Panc1 (cell line): Measurements from ENCODE around the gene SIAH3. TPM values are rescaled to one million over a fixed set of nuclear protein-coding genes. Genes with fewer than 3 reads are reported as not detected.

ENCODE experiments used
- ATAC-seq: fragments of 200-7000 bp; cut with Tn5 transposase; 2 replicates; pipeline ENCODE4 v1.9.1; 2020; ENCODE audit warnings: mild to moderate bottlenecking, moderate library complexity
- BruUV-seq: library from RNA; stranded (reverse); fragments of 400-500 nt; replicated peaks from 2 replicates; lab custom pipeline; 2021; lab: Mats Ljungman, UMichigan
- CTCF ChIA-PET: fragments of 300-600 bp; sonication (Branson Sonifier 250); formaldehyde crosslinking; loops from one replicate; lab custom pipeline; 2022; ENCODE audit warnings: antibody characterized with exemption; lab: Charles Lee
- POLR2A ChIA-PET: fragments of 300-600 bp; sonication (Branson Sonifier 250); formaldehyde crosslinking; loops from one replicate; lab custom pipeline; 2022; ENCODE audit warnings: antibody characterized with exemption; lab: Charles Lee
- DNase-seq: peaks from one replicate; pipeline ENCODE4 v3.0.0-alpha.2; 2010; ENCODE audit warnings: low read depth, low spot score
- H3K27ac ChIP-seq: 2 replicates; pipeline ENCODE4 v1.5.1; 2011; ENCODE audit warnings: mild to moderate bottlenecking, low read length, inconsistent platforms
- H3K27me3 ChIP-seq: fragments of 200-500 bp; sonication (Bioruptor generic); 2 replicates; pipeline ENCODE4 v1.6.0; 2014; ENCODE audit warnings: low read length, inconsistent platforms; ENCODE audit not compliant: control insufficient read depth, insufficient read depth
- H3K36me3 ChIP-seq: fragments of 200-500 bp; sonication (Bioruptor generic); 2 replicates; pipeline ENCODE4 v1.5.1; 2014; ENCODE audit warnings: inconsistent platforms, mild to moderate bottlenecking, low read length, moderate library complexity; ENCODE audit not compliant: control insufficient read depth, insufficient read depth
- H3K4me1 ChIP-seq: 2 replicates; pipeline ENCODE4 v1.5.1; 2011; ENCODE audit warnings: inconsistent platforms, mild to moderate bottlenecking, low read length, moderate library complexity; ENCODE audit not compliant: control insufficient read depth, insufficient read depth
- H3K4me3 ChIP-seq, 2 experiments: 2 replicates each; pipeline ENCODE4 v1.5.1; 2011 to 2012; ENCODE audit warnings: low read depth in 2 of 2, low read length in 2 of 2, mild to moderate bottlenecking in 2 of 2, inconsistent platforms in 1 of 2, moderate library complexity in 1 of 2
- H3K9me3 ChIP-seq: fragments of 200-500 bp; sonication (Bioruptor generic); 2 replicates; pipeline ENCODE4 v1.5.1; 2014; ENCODE audit warnings: low read depth, mild to moderate bottlenecking, inconsistent platforms, low read length, moderate library complexity; ENCODE audit not compliant: control insufficient read depth, insufficient read depth
- POLR2AphosphoS5 ChIP-seq: IDR thresholded peaks from 2 replicates; pipeline ENCODE4 v1.6.1; 2012; ENCODE audit warnings: mild to moderate bottlenecking, low read depth, low read length, moderate library complexity
- SIN3A ChIP-seq: IDR thresholded peaks from 2 replicates; pipeline ENCODE4 v1.6.1; 2012; ENCODE audit warnings: low read depth, mild to moderate bottlenecking, low read length, moderate library complexity, borderline replicate concordance; ENCODE audit not compliant: insufficient read depth
- TCF7L2 ChIP-seq: IDR thresholded peaks from 2 replicates; pipeline ENCODE4 v1.6.1; 2011; ENCODE audit warnings: mild to moderate bottlenecking, low read depth, low read length, inconsistent platforms
- in situ Hi-C: cut with HindIII; loops from 2 replicates; pipeline ENCODE4 v1.10.0; 2016; ENCODE audit warnings: low sequenced_read_pairs, low pct_unique_long_range_greater_than_20kb
- intact Hi-C: fragments of 100-400 bp; cut with micrococcal nuclease; formaldehyde crosslinking; loops from one replicate; pipeline ENCODE4 v1.10.0; 2022; ENCODE audit not compliant: unreplicated experiment
- total RNA-seq: library from RNA; stranded (reverse); gene quantifications from one replicate; pipeline ENCODE4 v1.2.1, GENCODE V29; 2021; ENCODE audit not compliant: unreplicated experiment
- TF ChIP-seq, protein P1 (sequence below): fragments of 450-650 bp; IDR thresholded peaks from 2 replicates; pipeline ENCODE4 v1.5.1; 2017; ENCODE audit warnings: mild to moderate bottlenecking
- TF ChIP-seq, protein P2 (sequence below), 2 experiments: IDR thresholded peaks; 2 replicates each; pipeline ENCODE4 v1.6.1; 2011 to 2012; ENCODE audit warnings: low read depth in 2 of 2, control low read depth in 1 of 2, low read length in 1 of 2, mild to moderate bottlenecking in 1 of 2, moderate library complexity in 1 of 2; ENCODE audit not compliant: insufficient read depth in 1 of 2

SIAH3 gene
- total RNA-seq, 1 experiment from 2014 or later: not detected

DNA sequence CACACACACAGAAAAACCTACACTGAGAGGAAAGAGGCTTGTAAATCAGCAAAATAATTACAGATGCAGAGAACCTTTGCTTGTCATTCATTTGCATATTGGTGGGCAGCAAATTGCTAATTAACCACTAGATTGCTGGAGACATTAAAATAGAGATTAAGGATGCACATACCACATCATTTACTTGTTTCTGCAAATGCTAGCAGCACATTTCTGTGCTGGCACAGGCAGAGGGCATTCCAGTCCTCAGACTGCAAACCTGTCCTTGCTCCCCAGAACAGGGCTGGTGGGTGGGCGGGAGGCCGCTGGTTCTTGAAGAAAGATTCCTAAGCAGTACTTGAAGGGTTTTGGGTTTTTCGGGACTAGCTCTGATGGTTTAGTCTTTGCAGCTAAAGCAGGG, 941 bp upstream of the SIAH3 start:
- TF ChIP-seq POLR2AphosphoS5 (no peak), SIN3A (no peak), TCF7L2 (no peak)
- TF ChIP-seq, protein P1, sequence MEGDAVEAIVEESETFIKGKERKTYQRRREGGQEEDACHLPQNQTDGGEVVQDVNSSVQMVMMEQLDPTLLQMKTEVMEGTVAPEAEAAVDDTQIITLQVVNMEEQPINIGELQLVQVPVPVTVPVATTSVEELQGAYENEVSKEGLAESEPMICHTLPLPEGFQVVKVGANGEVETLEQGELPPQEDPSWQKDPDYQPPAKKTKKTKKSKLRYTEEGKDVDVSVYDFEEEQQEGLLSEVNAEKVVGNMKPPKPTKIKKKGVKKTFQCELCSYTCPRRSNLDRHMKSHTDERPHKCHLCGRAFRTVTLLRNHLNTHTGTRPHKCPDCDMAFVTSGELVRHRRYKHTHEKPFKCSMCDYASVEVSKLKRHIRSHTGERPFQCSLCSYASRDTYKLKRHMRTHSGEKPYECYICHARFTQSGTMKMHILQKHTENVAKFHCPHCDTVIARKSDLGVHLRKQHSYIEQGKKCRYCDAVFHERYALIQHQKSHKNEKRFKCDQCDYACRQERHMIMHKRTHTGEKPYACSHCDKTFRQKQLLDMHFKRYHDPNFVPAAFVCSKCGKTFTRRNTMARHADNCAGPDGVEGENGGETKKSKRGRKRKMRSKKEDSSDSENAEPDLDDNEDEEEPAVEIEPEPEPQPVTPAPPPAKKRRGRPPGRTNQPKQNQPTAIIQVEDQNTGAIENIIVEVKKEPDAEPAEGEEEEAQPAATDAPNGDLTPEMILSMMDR: no peak
- TF ChIP-seq, protein P2, sequence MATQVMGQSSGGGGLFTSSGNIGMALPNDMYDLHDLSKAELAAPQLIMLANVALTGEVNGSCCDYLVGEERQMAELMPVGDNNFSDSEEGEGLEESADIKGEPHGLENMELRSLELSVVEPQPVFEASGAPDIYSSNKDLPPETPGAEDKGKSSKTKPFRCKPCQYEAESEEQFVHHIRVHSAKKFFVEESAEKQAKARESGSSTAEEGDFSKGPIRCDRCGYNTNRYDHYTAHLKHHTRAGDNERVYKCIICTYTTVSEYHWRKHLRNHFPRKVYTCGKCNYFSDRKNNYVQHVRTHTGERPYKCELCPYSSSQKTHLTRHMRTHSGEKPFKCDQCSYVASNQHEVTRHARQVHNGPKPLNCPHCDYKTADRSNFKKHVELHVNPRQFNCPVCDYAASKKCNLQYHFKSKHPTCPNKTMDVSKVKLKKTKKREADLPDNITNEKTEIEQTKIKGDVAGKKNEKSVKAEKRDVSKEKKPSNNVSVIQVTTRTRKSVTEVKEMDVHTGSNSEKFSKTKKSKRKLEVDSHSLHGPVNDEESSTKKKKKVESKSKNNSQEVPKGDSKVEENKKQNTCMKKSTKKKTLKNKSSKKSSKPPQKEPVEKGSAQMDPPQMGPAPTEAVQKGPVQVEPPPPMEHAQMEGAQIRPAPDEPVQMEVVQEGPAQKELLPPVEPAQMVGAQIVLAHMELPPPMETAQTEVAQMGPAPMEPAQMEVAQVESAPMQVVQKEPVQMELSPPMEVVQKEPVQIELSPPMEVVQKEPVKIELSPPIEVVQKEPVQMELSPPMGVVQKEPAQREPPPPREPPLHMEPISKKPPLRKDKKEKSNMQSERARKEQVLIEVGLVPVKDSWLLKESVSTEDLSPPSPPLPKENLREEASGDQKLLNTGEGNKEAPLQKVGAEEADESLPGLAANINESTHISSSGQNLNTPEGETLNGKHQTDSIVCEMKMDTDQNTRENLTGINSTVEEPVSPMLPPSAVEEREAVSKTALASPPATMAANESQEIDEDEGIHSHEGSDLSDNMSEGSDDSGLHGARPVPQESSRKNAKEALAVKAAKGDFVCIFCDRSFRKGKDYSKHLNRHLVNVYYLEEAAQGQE (IDR thresholded peaks at IDR 0.05; ENCODE audit: insufficient read depth in 1 of 2, low read depth in 2 of 2, low read length in 1 of 2): no peak
- no peak overlapping the region for H3K27ac ChIP-seq
- BruUV-seq: no TSS peak
- DNase-seq: no peak
- ATAC-seq: no peak
- H3K27me3 ChIP-seq: peaks cover 10% of the 10 kb centered on the region
- in situ Hi-C loops: no loop called here
- POLR2A ChIA-PET: no interaction called here
- H3K4me1 ChIP-seq: no peaks in the 10 kb centered on the region
- intact Hi-C loops: no loop called here
- no peak overlapping the region for H3K4me3 ChIP-seq
- no peaks in the 10 kb centered on the region for H3K9me3 ChIP-seq
- no peaks in the 10 kb centered on the region for H3K36me3 ChIP-seq
- CTCF ChIA-PET: interaction anchor here (0.6 kb wide), 1 partner anchor 21 kb away, joined by 3 read pairs; no protein-coding TSS in a partner anchor

DNA sequence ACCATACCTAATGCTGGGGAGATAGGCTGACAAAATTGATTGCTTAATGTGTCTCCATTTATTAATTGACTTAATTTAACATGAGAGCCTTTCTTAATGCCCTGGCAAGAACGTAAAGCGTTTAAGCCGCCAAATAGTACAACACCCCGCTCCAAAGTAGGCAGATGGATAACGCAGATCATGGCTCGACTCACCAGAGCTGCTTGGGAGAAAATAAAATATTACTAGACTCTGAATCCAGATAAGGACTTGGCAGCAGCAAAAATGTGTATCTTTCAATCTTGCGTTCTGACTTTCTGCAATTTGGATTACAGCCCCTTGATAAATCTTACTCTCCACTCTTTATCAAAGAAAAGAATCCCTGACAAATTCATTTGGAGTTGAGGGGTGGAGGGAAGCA, 403 bp upstream of the SIAH3 start:
- Histone ChIP-seq H3K27me3 (peaks cover 10% of the 10 kb centered on the region), H3K36me3 (no peaks in the 10 kb centered on the region), H3K9me3 (no peaks in the 10 kb centered on the region), H3K27ac (no peak overlapping the region), H3K4me3 (no peak overlapping the region; a peak in 1 of 4 replicates), H3K4me1 (no peaks in the 10 kb centered on the region)
- CTCF ChIA-PET: no interaction called here
- in situ Hi-C loops: no loop called here
- POLR2A ChIA-PET: no interaction called here
- ATAC-seq (no peak), DNase-seq (no peak)
- no TSS peak for BruUV-seq
- TF ChIP-seq, protein P2 (IDR thresholded peaks at IDR 0.05; ENCODE audit: insufficient read depth in 1 of 2, low read depth in 2 of 2, low read length in 1 of 2): no peak
- no peak for TF ChIP-seq POLR2AphosphoS5
- no peak for TF ChIP-seq SIN3A
- TF ChIP-seq, protein P1: no peak
- no peak for TF ChIP-seq TCF7L2
- intact Hi-C loops: no loop called here
